GM23338 (cell line): ENCODE results near the gene OR2L13. TPM values are rescaled to one million over a fixed set of nuclear protein-coding genes. Genes with fewer than 3 reads are reported as not detected.

Experiments
- ATAC-seq: fragments of 200-7000 bp; cut with Tn5 transposase; 3 replicates; pipeline ENCODE4 v1.9.1; 2020
- DNase-seq: peaks from one replicate; pipeline ENCODE4 v3.0.0-alpha.2; 2015; ENCODE audit warnings: low spot score
- H2AFZ ChIP-seq: fragments of 200-600 bp; sonication (generic); 2 replicates; pipeline ENCODE4 v1.8.0; 2016; ENCODE audit warnings: antibody characterized with exemption, mild to moderate bottlenecking, moderate library complexity
- H3F3A ChIP-seq: fragments of 200-600 bp; sonication (generic); replicated peaks from 2 replicates; pipeline ENCODE4 v1.8.0; 2017; ENCODE audit warnings: antibody characterized with exemption, mixed run types, low read depth
- H3K27ac ChIP-seq: fragments of 200-600 bp; sonication (generic); 2 replicates; pipeline ENCODE4 v1.6.1; 2016; ENCODE audit warnings: low read depth
- H3K27me3 ChIP-seq: fragments of 200-600 bp; sonication (generic); 2 replicates; pipeline ENCODE4 v1.8.0; 2016; ENCODE audit warnings: mild to moderate bottlenecking, mixed run types, moderate library complexity; ENCODE audit not compliant: insufficient read depth
- H3K36me3 ChIP-seq: fragments of 200-600 bp; sonication (generic); 2 replicates; pipeline ENCODE4 v1.8.0; 2016; ENCODE audit warnings: mild to moderate bottlenecking; ENCODE audit not compliant: insufficient read depth
- H3K4me1 ChIP-seq: fragments of 200-600 bp; sonication (generic); 2 replicates; pipeline ENCODE4 v1.8.0; 2016; ENCODE audit warnings: mild to moderate bottlenecking, moderate library complexity; ENCODE audit not compliant: insufficient read depth
- H3K4me2 ChIP-seq: fragments of 200-600 bp; sonication (generic); 2 replicates; pipeline ENCODE4 v1.7.1; 2017; ENCODE audit warnings: mixed run types
- H3K4me3 ChIP-seq: fragments of 200-600 bp; sonication (generic); 2 replicates; pipeline ENCODE4 v1.6.1; 2016; ENCODE audit warnings: mixed run types
- H3K79me2 ChIP-seq: fragments of 200-600 bp; sonication (generic); replicated peaks from 2 replicates; pipeline ENCODE4 v1.8.0; 2017; ENCODE audit warnings: mild to moderate bottlenecking; ENCODE audit not compliant: insufficient read depth
- H3K9me2 ChIP-seq: fragments of 200-600 bp; sonication (generic); 2 replicates; pipeline ENCODE4 v1.8.0; 2017; ENCODE audit not compliant: insufficient read depth
- H4K20me1 ChIP-seq: fragments of 200-600 bp; sonication (generic); replicated peaks from 2 replicates; pipeline ENCODE4 v1.8.0; 2017; ENCODE audit warnings: mild to moderate bottlenecking; ENCODE audit not compliant: insufficient read depth
- H3K27ac Mint-ChIP-seq: 2 replicates; pipeline ENCODE4 v1.8.0; 2020; ENCODE audit warnings: inconsistent platforms, mild to moderate bottlenecking, moderate library complexity, mixed read lengths
- H3K27me3 Mint-ChIP-seq: 3 replicates; pipeline ENCODE4 v1.8.0; 2022; ENCODE audit warnings: low read depth, mild to moderate bottlenecking, moderate library complexity, mixed read lengths, inconsistent platforms; ENCODE audit not compliant: insufficient read depth, poor library complexity
- H3K36me3 Mint-ChIP-seq: 3 replicates; pipeline ENCODE4 v1.8.0; 2021; ENCODE audit warnings: low read depth, mild to moderate bottlenecking, inconsistent platforms, moderate library complexity, mixed read lengths
- H3K4me1 Mint-ChIP-seq: 3 replicates; pipeline ENCODE4 v1.8.0; 2020; ENCODE audit warnings: mild to moderate bottlenecking, inconsistent platforms, mixed read lengths
- H3K4me3 Mint-ChIP-seq: 3 replicates; pipeline ENCODE4 v1.8.0; 2021; ENCODE audit warnings: moderate library complexity, mild to moderate bottlenecking, inconsistent platforms, mixed read lengths
- H3K9me3 Mint-ChIP-seq: 3 replicates; pipeline ENCODE4 v1.8.0; 2020; ENCODE audit warnings: moderate library complexity, mild to moderate bottlenecking, inconsistent platforms, mixed read lengths
- CREB1 ChIP-seq: fragments of 250-450 bp; sonication (Bioruptor Pico); IDR thresholded peaks from 2 replicates; pipeline ENCODE4 v1.5.0; 2020; ENCODE audit warnings: low read depth, mild to moderate bottlenecking, moderate library complexity
- CTCF ChIP-seq, 2 experiments: fragments of 200-600 bp in 1 of 2; sonication (generic) in 1 of 2; conservative IDR thresholded peaks; 2 replicates each; pipeline versions ENCODE4 v1.5.1 to v1.6.1; 2016 to 2017; ENCODE audit warnings: antibody characterized with exemption in 2 of 2, low read depth in 2 of 2, mild to moderate bottlenecking in 2 of 2, moderate library complexity in 1 of 2
- ETS1 ChIP-seq: IDR thresholded peaks from 2 replicates; pipeline ENCODE4 v1.6.1; 2016; ENCODE audit warnings: antibody characterized with exemption
- EZH2 ChIP-seq: fragments of 200-600 bp; sonication (generic); IDR thresholded peaks from one replicate; pipeline ENCODE4 v1.8.0; 2017; ENCODE audit warnings: antibody characterized with exemption, mild to moderate bottlenecking, low read depth; ENCODE audit not compliant: unreplicated experiment
- JUNB ChIP-seq: IDR thresholded peaks from one replicate; pipeline ENCODE4 v1.6.1; 2016; ENCODE audit warnings: antibody characterized with exemption; ENCODE audit not compliant: unreplicated experiment
- NANOG ChIP-seq: IDR thresholded peaks from 2 replicates; pipeline ENCODE4 v1.6.1; 2016; ENCODE audit warnings: antibody characterized with exemption, borderline replicate concordance
- POLR2AphosphoS5 ChIP-seq: IDR thresholded peaks from 2 replicates; pipeline ENCODE4 v1.6.1; 2016; ENCODE audit warnings: antibody characterized with exemption, low read depth
- REST ChIP-seq: IDR thresholded peaks from one replicate; pipeline ENCODE4 v1.6.1; 2018; ENCODE audit warnings: antibody characterized with exemption; ENCODE audit not compliant: unreplicated experiment
- STAT1 ChIP-seq: IDR thresholded peaks from one replicate; pipeline ENCODE4 v1.6.1; 2016; ENCODE audit warnings: antibody characterized with exemption; ENCODE audit not compliant: unreplicated experiment
- ZNF114 ChIP-seq: fragments of 250-450 bp; sonication (Bioruptor Pico); IDR thresholded peaks from 2 replicates; pipeline ENCODE4 v1.5.0; 2020; ENCODE audit warnings: mild to moderate bottlenecking, moderate library complexity
- ZNF331 ChIP-seq: fragments of 250-450 bp; sonication (Bioruptor Pico); IDR thresholded peaks from 2 replicates; pipeline ENCODE4 v1.5.0; 2020; ENCODE audit warnings: low read depth, mild to moderate bottlenecking, moderate library complexity
- polyA plus RNA-seq: library from polyadenylated mRNA; unstranded; fragments of >200 nt; fragmentation: Nextera tagmentation; extraction: Ambion mirVana; gene quantifications from 2 replicates; pipeline ENCODE4 v1.2.1, GENCODE V29; 2016
- total RNA-seq: library from RNA; depleted of rRNA; stranded (reverse); fragments of >200 nt; shearing (Covaris generic); gene quantifications from 2 replicates; pipeline ENCODE4 v1.2.3, GENCODE V29; 2014

OR2L13 gene
- total and polyA plus RNA-seq, 2 experiments from 2014 or later, result not detected

- Histone ChIP-seq H3K4me1 (no peaks in the 10 kb centered on the region), H3K4me3 (no peak overlapping the region), H2AFZ (no peak overlapping the region), H3K9me2 (no peaks in the 10 kb centered on the region), H3K27ac (no peak overlapping the region), H3K27me3 (no peaks in the 10 kb centered on the region), H3K4me2 (no peak overlapping the region), H3F3A (no peaks in the 10 kb centered on the region), H4K20me1 (no peaks in the 10 kb centered on the region), H3K36me3 (peaks cover 10% of the 10 kb centered on the region), H3K79me2 (no peaks in the 10 kb centered on the region)
- Mint-ChIP-seq H3K9me3 (peaks cover 91% of the 10 kb centered on the region), H3K4me1 (no peaks in the 10 kb centered on the region), H3K4me3 (no peak overlapping the region), H3K36me3 (peaks cover 25% of the 10 kb centered on the region; the same call in 2 of the 3 replicates), H3K27me3 (no peaks in the 10 kb centered on the region), H3K27ac (no peak overlapping the region)
- no peak for DNase-seq
- TF ChIP-seq REST (no peak), CREB1 (no peak), CTCF (conservative IDR thresholded peaks at IDR 0.05; ENCODE audit: low read depth in 2 of 2) (no peak), EZH2 (no peak), JUNB (no peak), NANOG (no peak), ZNF331 (CRISPR knock-in tag) (no peak), ETS1 (no peak), STAT1 (no peak)
- no peak for ATAC-seq
These were observed 41.8 kb downstream of the OR2L13 start for GRCh38 chr1:248136811-248137210.

GRCh38 chr1:248140846-248141245 is 45.9 kb downstream of the OR2L13 start:
- ATAC-seq (no peak), DNase-seq (no peak)
- H3K4me3 Mint-ChIP-seq, result no peak overlapping the region
- peaks cover 7% of the 10 kb centered on the region for H3K36me3 ChIP-seq
- H3K4me2 ChIP-seq, result no peak overlapping the region
- no peaks in the 10 kb centered on the region for H3F3A ChIP-seq
- H3K27me3 ChIP-seq, result no peaks in the 10 kb centered on the region
- no peak overlapping the region for H3K27ac ChIP-seq
- no peaks in the 10 kb centered on the region for H3K79me2 ChIP-seq
- no peak overlapping the region for H2AFZ ChIP-seq
- peaks cover 6% of the 10 kb centered on the region for H3K27me3 Mint-ChIP-seq
- no peak overlapping the region for H3K27ac Mint-ChIP-seq
- no peaks in the 10 kb centered on the region for H3K9me2 ChIP-seq
- H3K4me1 ChIP-seq, result no peaks in the 10 kb centered on the region
- peaks cover 93% of the 10 kb centered on the region for H3K9me3 Mint-ChIP-seq
- no peak overlapping the region for H3K4me3 ChIP-seq
- no peaks in the 10 kb centered on the region for H3K4me1 Mint-ChIP-seq
- peaks cover 32% of the 10 kb centered on the region; the same call in 2 of the 3 replicates for H3K36me3 Mint-ChIP-seq
- H4K20me1 ChIP-seq, result no peaks in the 10 kb centered on the region
- TF ChIP-seq STAT1 (no peak), POLR2AphosphoS5 (no peak), EZH2 (no peak), REST (no peak), NANOG (no peak), ZNF114 (no peak)
